H1 (cell line): ENCODE measurements around the gene CAMTA1. TPM values are rescaled to one million over a fixed set of nuclear protein-coding genes. Genes with fewer than 3 reads are reported as not detected.

ENCODE experiments used
- CHD2 ChIP-seq: IDR thresholded peaks from 2 replicates; pipeline ENCODE4 v1.6.1; 2012; ENCODE audit warnings: low read length, improper control_type of control experiment
- KDM5A ChIP-seq: fragments of 200-600 bp; IDR thresholded peaks from 2 replicates; pipeline ENCODE4 v1.7.1; 2012; ENCODE audit warnings: mild to moderate bottlenecking, low read length, inconsistent platforms, mixed read lengths
- POLR2A ChIP-seq, 2 experiments: IDR thresholded peaks; 1 replicate in 1 of 2; 2 replicates in 1 of 2; pipeline ENCODE4 v1.6.1; 2011; ENCODE audit warnings: low read depth in 2 of 2, low read length in 2 of 2, mild to moderate bottlenecking in 2 of 2; ENCODE audit errors: control extremely low read depth in 1 of 2
- POLR2AphosphoS5 ChIP-seq: IDR thresholded peaks from 2 replicates; pipeline ENCODE4 v1.6.1; 2011; ENCODE audit warnings: low read depth, low read length
- USF2 ChIP-seq: IDR thresholded peaks from 2 replicates; pipeline ENCODE4 v1.6.1; 2011; ENCODE audit warnings: low read length, improper control_type of control experiment
- polyA plus RNA-seq, 7 experiments: library from polyadenylated mRNA; depleted of rRNA in 3 of 7; stranded (reverse) in 5 of 7; unstranded in 2 of 7; fragments of >200 nt in 5 of 7; fragments of 200-250 nt in 2 of 7; gene quantifications; 1 replicate in 5 of 7; 2 replicates in 1 of 7; 4 replicates in 1 of 7; pipeline versions ENCODE4 v1.2.1 to v1.2.3, GENCODE V29; 2011 to 2013; ENCODE audit warnings: missing spikeins in 2 of 7, mixed read lengths in 2 of 7
- total RNA-seq: library from RNA; stranded (reverse); fragmentation: NEBNext Ultra II Directional; extraction: Animal tissue kit (Norgen Biotek cat#: 25700); gene quantifications from 2 replicates; pipeline ENCODE4 v1.2.1, GENCODE V29; 2021

CAMTA1 gene
- total and polyA plus RNA-seq, 2 of the 8 experiments (the other 6 are each of a cell fraction or from before 2014, with no cell fraction given) = 65.0 to 119 TPM

- TF ChIP-seq CHD2 = no peak
- no peak for TF ChIP-seq KDM5A
- no peak for TF ChIP-seq USF2
- no peak for TF ChIP-seq POLR2AphosphoS5
- TF ChIP-seq POLR2A (IDR thresholded peaks at IDR 0.05; ENCODE audit: control extremely low read depth in 1 of 2, low read depth in 2 of 2, low read length in 2 of 2) = no peak
- TF ChIP-seq, all 59 proteins: peak for 0
These were observed 101.3 kb downstream of the CAMTA1 start (continued) for GRCh38 chr1:6886523-6886922.
